Erythroblast (primary cell): ENCODE measurements around the gene SPG11.
"Not testable (repeated sequence)": the region's sequence is repeated elsewhere in the genome, so short reads cannot be mapped to it uniquely, and the experiment has no call there.

ENCODE experiments used
- GATA1 ChIP-seq: IDR thresholded peaks from 2 replicates; pipeline ENCODE4 v1.6.1; 2011; ENCODE audit warnings: low read depth, mild to moderate bottlenecking, control low read depth, low read length, moderate library complexity
- POLR2A ChIP-seq: IDR thresholded peaks from 2 replicates; pipeline ENCODE4 v1.6.1; 2011; ENCODE audit warnings: mild to moderate bottlenecking, low read length

- not testable (repeated sequence) for TF ChIP-seq POLR2A, GATA1
Measured at GRCh38 chr15:44689318-44689717, 25.9 kb upstream of the SPG11 start.
